VCaP (cell line): ENCODE results near the gene ALCAM.

Experiments
- H3K27ac ChIP-seq: fragments of 450-650 bp; 2 replicates; pipeline ENCODE4 v1.5.1; 2017
- CTCF ChIP-seq: fragments of 450-650 bp; conservative IDR thresholded peaks from 2 replicates; pipeline ENCODE4 v1.5.1; 2017; ENCODE audit warnings: mild to moderate bottlenecking, moderate library complexity

The ALCAM gene

GRCh38 chr3:105349684-105350387, 16.9 kb upstream of the ALCAM start:
- no peak overlapping the region for H3K27ac ChIP-seq
- TF ChIP-seq CTCF: no peak

GRCh38 chr3:105351821-105352220, 14.9 kb upstream of the ALCAM start:
- no peak overlapping the region for H3K27ac ChIP-seq

GRCh38 chr3:105352976-105353375, 13.7 kb upstream of the ALCAM start:
- H3K27ac ChIP-seq: no peak overlapping the region

More at GRCh38 chr3:105351821-105352220, 14.9 kb upstream of the ALCAM start:
- no peak for TF ChIP-seq CTCF

GRCh38 chr3:105353485-105354161, 13.1 kb upstream of the ALCAM start:
- no peak overlapping the region for H3K27ac ChIP-seq
- TF ChIP-seq CTCF: no peak

More at GRCh38 chr3:105352976-105353375, 13.7 kb upstream of the ALCAM start:
- no peak for TF ChIP-seq CTCF

- no peak for TF ChIP-seq CTCF
- H3K27ac ChIP-seq: no peak overlapping the region
These were observed 12.3 kb upstream of the ALCAM start for GRCh38 chr3:105354429-105354828.

GRCh38 chr3:105355408-105356061, 11.2 kb upstream of the ALCAM start:
- no peak overlapping the region for H3K27ac ChIP-seq
- TF ChIP-seq CTCF: no peak

- TF ChIP-seq CTCF: no peak
- H3K27ac ChIP-seq: no peak overlapping the region
These were observed 10.3 kb upstream of the ALCAM start for GRCh38 chr3:105356396-105356795.
